ENCODE data around the gene FIBP.

The FIBP gene

DNA sequence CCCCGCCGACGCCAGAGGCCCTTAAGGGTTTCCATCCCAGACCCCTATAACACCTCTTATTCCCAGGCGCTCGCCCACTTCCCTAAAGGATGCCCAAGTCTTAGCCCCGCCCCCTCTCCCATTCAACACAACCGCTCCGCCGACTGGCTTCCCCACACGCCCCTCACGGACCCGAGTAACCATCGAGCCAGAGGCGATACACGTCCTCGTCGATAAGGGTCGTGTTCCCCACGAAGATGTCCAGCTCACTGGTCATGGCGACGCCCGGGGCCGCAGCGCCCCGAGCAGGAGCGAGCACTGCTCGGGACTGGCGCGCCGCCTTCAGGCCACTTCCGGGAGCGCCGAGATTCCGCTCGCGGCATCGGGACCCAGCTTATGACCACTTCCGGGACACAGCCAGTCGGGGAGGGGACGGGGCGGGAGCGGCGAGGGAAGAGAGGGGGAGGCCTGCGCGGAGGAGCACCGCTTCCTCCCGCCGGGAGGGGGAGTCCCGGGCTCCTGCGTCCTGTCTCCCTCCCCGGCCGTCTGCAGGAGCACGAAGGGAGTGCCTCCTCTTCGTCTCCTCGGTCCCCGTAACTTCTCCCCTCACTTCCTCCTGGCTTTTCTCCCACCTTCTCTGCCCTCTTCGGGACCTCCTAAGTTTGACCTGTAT, at the start of gene FIBP:
Gene FIBP, minus strand, starts transcription at position 309 of the 652 bp plus-strand sequence. Its CDS starts 53 bp downstream, at position 256.
- in situ Hi-C loops (cut with MboI; ENCODE audit: low sequenced_read_pairs), result no loop called here

DNA sequence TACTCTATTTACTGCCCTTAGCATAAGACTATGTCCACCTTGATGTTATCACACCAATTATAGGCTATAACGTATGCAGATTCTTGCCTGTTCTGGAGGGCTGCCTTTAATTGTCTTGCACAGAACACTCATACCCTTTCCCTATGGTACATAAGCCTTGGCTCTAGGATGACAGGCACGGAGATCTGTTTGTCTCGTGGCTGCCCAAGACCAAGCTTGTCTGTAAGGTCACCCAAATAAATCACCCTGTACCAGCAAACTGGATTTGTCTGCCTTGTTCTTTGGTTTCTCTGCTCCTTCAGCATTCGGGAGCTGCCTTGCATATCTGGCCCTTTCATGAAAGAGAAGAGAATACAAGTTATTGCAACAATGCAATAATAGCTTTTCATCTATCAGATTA, 49.5 kb upstream of the FIBP start:
- in situ Hi-C loops (cut with MboI; ENCODE audit: low sequenced_read_pairs), result no loop called here

DNA sequence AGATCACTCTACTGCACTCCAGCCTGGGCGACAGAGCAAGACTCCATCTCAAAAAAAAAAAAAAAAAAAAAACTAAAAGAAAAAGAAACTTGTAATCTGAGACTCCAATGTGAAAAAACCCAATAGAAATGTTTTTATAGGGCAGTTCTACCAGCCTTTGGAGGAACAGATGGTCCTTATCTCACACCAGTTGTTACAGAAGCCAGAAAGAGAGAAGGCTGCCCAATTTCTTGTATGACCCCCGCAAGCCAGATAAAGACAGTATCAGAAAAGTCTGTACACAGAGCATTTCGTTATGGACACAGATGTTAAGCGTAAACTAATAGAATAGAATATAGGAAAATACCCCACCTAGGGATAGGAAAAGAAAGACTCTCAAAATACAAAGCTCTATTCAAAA, 45.7 kb upstream of the FIBP start:
- in situ Hi-C loops (cut with MboI; ENCODE audit: low sequenced_read_pairs), result no loop called here

DNA sequence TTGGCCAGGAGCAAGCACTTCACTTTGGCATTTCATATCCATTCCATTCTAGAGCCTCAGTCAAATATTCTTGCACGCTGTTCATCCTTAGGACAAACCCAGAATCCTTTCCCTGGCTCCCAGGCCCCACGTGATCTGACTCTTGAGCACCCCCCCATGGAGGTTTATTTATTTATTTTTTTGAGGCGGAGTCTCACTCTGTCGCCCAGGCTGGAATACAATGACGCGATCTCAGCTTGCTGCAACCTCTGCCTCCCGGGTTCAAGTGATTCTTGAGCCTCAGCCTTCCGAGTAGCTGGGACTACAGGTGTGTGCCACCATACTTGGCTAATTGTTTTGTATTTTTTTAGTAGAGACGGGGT, 44.3 kb upstream of the FIBP start:
- in situ Hi-C loops (cut with MboI; ENCODE audit: low sequenced_read_pairs), result no loop called here

DNA sequence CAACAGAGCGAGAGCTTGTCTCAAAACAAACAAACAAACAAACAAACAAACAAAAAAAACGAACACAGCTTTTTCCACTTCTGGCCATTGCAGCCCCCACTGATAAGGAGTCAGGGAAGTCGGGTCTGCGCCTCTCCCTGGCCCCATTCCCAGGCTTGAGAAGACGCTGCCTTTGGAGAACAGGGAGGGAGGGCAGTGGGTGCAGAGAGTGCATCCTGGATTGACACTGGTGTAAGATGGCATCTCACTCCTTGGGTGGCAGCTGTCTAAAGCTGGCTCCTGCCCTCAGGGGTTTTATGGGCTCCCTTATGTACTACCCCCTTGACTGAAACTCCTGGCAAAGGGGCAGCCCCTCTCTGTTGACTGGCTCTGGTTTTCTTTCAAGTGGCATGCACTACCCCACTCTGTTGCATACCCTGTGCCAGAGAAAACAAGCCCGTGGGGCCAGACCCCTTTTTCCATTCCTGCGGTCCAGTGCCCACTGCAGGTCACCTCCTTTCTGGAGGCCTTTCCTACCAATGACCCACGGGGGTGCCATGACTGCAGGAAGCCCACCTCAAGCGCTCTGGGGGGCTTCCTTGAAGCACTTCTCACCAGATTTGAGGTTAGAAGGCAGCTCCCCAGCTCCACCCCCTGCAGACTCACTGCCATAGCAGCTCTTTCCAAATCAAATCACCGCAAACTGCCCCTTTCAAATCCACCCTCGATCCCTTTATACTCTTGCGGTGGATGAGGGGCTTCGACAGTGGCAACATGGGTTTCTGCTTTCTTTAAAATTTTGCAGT, 43.7 kb upstream of the FIBP start:
- in situ Hi-C loops (cut with MboI; ENCODE audit: low sequenced_read_pairs), result no loop called here

DNA sequence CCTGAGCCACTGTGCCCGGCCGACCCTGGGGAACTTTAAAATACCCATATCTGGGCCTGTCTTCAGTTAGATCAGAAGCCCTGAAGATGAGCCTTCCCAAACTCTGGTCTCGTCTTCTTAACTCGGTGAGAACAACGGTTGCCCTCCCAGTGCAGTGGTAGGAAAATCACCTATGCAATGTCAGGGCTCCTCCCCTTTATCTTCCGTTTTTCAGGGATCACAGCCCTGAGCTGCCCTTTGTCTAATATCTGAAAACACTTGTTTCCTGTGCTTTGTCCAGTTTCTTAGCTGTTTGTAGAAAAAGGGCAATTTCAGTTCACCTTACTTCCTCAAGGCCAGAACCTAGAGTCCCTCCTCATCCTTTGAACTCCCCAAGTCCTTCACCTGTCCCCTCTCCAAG, 40.4 kb upstream of the FIBP start:
- in situ Hi-C loops (cut with MboI; ENCODE audit: low sequenced_read_pairs), result no loop called here

DNA sequence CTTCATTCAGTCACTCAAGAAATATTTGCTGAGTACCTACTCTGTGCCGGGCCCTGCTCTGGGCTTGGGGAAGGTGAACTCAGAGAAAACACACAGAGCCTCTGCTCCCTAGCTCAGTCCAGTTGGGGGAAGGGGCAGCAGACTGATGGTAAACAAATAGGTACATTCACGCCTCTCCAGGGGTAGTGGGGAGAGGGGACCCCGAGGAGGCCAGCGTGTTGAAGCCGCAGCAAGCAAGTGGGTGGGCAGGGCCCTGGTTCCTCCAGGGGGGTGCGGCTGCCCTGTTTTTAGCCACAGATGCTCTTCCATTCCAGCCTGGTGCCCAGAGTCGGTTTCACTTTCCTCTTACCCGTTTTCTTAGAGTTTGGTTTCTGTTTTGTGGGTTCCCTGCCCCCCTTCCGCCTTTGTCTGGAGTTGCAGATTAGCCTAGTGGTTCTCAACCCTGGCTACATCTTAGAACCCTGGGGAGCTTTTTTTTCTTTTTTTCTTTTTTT, 39.7 kb upstream of the FIBP start:
- in situ Hi-C loops (cut with MboI; ENCODE audit: low sequenced_read_pairs), result no loop called here

DNA sequence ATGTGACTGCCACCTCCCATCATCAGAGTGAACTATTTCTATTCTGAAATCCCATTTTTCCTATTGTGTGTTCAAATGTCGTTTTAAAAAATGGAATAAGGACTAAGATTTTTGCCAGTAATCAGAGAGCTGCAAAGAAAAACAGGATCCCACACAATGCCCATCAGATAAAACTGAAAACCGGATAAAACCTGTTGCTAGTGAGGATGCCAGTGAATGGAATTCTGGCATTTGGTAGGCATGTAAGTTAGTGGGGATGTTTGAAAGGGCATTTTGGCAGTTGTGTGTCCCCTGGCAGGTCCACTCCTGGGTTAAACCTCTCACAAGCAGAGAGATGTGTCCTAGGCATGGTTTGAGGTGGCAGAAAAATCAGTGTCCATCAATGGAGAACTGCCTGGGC, 37.1 kb upstream of the FIBP start:
- in situ Hi-C loops (cut with MboI; ENCODE audit: low sequenced_read_pairs), result no loop called here

DNA sequence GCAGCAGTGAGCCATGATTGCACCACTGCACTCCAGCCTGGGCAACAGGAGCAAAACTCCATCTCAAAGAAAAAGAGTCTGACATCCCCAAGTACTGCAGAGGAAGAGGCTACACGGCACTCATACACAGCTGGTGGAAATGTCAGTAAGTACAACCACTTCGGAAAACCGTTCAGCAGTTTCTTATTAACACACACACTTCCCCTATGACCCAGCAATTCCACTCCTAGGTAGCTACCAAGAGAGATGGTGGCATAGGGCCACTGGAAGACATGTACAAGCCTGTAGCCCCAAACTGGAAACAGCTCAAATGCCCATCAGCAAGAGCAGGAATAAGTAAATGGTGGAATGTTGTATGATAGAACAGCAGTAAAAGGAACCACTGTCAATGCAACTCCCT, 34.3 kb upstream of the FIBP start:
- in situ Hi-C loops (cut with MboI; ENCODE audit: low sequenced_read_pairs), result no loop called here

DNA sequence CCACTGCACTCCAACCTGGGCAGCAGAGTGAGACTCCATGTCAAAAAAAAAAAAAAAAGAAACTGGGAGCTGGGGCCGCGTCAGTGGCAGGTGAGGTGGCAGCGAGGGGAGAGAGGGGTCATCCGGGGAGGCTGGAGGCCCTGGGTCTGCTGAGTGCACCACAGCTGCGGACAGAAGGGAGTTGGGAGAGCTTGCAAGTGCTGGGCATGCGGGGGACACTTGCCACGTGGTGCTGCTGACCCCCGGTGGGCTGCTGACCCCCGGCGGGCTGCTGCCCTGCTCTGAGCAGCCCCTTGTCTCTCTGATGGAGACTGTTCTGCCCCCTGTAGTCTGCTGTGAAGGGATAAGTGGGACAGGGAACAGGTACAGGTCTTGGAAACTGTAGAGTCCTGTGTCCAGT, 33.6 kb upstream of the FIBP start:
- in situ Hi-C loops (cut with MboI; ENCODE audit: low sequenced_read_pairs), result no loop called here

DNA sequence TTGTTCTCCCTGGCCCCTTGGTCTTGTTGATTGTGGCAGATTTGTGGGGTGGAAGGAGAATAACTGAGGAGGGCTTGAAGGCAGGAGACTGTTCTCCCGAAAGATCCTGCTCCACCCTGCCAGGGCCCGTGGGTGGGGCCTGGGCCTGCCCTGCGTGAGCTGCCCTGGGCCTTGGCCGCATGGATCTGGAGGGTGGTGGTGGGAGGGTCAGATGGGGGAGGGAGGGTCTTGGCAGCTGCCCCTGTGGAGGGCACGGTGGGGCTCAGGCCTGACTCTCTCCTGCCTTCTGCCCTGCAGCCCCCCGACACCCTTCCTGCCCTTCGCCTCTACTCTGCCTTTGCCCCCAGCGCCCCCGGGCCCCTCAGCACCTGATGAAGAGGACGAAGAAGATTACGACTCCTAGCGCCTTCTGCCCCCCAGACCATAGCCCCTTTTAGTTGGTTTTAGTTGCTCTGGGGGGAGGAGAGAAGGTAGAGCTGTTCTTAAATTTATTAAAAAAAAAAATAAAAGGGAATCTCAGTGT, 32.8 kb upstream of the FIBP start:
- in situ Hi-C loops (cut with MboI; ENCODE audit: low sequenced_read_pairs), result no loop called here

DNA sequence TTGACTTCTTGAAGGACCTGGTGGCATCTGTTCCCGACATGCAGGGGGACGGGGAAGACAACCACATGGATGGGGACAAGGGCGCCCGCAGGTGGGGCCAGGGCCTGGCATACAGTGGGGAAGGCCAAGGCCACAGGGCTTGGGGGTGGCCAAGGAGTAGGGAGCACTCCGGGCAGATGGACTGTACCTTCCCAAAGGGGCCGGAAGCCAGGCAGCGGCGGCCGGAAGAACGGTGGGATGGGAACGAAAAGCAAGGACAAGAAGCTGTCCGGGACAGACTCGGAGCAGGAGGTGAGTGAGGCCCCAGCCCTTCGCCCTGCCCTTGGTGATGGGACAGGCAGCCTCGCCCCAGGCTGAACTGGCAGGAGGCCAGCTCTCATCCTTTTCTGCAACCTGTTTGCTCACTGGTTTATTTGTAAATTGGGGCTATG, 32.1 kb upstream of the FIBP start:
- in situ Hi-C loops (cut with MboI; ENCODE audit: low sequenced_read_pairs), result no loop called here

DNA sequence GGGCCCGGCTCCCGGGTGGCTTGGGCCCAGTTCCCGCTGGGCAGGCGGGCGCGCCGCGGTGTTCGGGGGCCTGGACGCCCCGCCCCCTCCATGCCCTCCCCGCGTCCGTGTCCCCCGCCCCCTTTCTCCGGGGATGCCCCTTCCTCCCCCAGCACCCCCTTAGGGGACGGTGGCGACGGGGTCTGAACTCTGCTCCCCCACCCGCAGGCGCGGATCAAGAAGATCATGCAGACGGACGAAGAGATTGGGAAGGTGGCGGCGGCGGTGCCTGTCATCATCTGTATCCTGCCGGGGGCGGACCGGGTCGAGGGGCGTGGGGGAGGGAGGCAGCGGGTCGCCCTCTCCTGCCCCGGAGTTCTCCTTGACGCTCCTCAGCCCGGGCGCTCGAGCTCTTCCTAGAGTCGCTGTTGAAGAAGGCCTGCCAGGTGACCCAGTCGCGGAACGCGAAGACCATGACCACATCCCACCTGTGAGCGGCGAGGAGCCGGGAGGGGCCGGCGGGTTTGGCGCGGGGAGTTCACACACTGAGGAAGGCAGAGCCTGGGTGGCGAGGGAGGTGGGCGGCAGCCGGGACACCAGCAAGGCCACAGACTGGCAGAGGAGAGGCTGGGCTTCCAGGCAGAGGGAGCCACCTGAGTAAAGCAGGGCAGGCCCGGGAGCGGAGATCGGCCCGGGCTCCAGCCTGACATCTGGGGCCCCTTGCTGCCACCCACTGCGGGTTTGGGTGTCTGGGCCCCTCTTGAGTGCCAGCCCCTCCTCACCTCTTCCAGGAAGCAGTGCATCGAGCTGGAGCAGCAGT, 31.5 kb upstream of the FIBP start:
- in situ Hi-C loops (cut with MboI; ENCODE audit: low sequenced_read_pairs), result no loop called here

DNA sequence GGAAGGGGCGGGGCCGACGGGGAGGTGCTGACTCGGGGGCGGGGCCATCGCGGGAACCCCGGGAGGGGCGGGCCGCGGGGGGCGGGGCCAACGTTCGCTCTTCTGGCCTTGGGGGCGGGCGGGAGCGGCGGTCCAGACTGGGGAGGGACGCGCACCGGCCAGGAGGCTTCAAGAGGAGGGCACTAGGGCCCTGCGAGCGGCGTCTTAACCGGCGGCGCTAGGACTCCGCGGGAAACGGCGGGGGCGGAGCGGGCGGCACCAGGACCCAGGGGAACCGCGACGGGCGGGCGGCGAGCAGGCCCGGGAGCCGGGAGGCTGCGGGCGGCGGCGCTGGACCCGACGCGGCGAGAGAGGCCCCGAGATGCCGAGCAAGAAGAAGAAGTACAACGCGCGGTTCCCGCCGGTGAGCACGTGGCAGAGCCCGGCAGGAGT, 30.9 kb upstream of the FIBP start, which contains the start of gene DRAP1:
Gene DRAP1, plus strand, starts transcription at position 286 of the 432 bp plus-strand sequence. Its CDS starts 76 bp downstream, at position 362.
- in situ Hi-C loops (cut with MboI; ENCODE audit: low sequenced_read_pairs), result no loop called here

DNA sequence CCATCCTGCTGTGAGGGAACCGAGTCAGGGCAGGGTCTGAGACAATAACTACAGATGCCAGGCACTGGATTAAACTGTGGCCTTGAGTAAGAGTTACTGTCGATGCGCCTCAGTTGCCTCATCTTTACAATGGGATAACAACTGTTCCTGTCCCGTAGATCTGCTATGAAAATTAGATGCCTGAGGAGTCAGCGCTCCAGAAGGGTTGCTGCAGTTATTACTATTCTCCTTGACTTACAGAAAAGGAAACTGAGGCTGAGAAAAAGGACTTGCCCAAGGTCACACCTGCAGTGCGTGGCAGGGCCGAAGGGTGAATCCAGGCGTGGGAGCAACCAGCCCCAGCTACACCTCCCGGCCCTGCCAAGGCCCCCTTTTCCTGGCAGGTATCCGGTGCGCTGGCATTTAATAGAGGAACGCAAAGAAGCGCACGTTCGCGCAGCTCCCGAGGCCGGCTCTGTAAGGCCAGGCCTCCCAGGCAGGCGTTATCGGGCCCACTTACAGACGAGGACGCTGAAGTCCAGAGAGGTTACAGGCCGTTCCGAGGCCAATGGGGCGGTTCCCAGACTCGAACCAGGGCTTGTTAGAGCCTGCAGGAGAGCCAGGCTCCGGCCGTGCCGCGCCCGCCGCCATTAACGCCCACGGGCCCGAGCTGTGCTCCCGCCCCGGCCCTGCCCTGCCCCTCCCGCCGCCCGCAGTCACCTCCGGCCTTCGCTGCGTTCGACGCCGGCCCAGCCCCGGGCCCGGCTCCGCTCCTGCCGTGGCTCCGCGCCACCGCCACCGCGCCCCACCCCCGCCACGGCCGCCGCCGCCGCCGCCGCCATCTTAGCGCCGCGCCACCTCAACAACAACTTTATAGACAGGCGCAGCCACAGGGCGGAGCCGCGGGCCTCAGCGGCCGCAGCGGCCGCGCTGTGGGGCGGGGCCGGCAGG, 30.2 kb upstream of the FIBP start, which contains the start of gene C11orf68:
Gene C11orf68, minus strand, starts transcription at position 852 of the 930 bp plus-strand sequence. Its CDS starts 31 bp downstream, at position 821.
- in situ Hi-C loops (cut with MboI; ENCODE audit: low sequenced_read_pairs), result no loop called here

DNA sequence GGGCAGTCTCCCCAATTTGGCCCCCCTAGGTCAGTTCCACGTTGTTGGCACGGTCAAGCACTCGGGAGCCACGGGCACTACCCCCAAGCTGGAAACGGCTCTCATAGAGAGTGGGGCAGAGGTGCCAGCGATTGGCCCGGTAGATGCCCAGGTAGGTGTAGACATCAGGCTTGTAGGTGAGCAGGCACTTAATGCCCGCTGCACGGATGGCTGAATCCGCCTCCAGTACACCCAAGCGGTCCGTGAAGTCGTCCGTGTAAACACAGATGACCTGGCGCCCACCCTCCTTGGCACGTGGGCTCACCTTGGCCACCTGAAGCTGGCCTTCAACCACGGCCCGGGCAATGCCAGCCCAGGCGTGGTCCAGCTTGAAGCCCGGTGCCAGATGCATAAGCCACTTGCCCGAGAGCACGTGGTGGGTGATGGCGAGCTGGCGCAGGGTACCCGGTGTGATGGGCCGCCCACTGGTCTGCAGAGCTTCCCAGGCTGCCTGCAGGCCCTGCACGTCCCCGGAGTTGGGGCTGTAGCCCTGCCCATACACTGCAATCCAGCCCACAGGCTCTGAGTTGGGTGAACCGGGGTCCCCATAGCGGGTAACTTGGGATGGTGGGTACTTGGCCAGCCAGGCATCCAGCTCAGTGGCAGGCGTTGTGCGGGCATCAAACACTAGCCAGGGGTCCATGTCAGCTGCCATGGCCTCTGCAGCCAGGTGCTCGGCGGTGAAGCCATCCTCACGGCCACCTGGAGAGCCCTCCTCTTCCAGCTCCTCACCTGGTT, 29.4 kb upstream of the FIBP start:
- in situ Hi-C loops (cut with MboI; ENCODE audit: low sequenced_read_pairs), result no loop called here

DNA sequence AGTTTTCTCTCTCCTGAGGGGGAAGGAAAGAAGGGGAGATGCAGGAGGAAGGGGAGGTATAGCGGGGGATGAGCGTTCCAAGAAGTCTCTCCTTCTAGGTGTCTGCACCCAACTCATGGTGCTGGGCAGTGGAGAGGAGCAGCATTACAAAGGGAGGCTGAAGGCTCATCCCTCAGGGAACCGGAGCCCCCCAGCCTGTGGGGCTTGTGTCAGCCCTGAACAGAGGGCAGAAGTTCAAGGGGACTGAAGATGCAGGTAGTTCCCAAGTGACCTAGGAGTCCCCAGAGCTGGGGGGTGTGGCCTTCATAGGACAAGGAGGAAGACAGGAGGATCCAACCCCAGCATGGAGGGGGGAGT, 28.8 kb upstream of the FIBP start:
- in situ Hi-C loops (cut with MboI; ENCODE audit: low sequenced_read_pairs), result no loop called here

DNA sequence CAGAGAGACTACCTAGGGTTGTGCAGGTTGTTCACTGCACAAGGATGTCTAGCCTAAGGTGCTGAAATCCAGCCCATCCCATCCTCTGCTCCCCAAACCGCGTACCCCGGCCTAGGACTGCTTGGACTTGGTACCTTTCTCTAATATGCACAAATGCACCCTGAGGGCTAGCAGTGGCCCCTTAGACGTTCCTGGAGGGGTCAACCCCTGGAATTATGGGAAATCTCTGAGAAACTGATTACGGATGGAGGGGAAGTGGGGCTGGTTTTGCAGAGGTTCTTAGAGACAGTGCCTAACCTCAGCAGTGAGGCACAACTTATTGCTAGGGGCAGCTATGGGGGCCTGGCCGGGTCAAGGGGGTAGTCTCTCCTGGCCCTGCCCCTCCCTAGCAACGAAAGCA, 28.1 kb upstream of the FIBP start:
- in situ Hi-C loops (cut with MboI; ENCODE audit: low sequenced_read_pairs), result no loop called here

DNA sequence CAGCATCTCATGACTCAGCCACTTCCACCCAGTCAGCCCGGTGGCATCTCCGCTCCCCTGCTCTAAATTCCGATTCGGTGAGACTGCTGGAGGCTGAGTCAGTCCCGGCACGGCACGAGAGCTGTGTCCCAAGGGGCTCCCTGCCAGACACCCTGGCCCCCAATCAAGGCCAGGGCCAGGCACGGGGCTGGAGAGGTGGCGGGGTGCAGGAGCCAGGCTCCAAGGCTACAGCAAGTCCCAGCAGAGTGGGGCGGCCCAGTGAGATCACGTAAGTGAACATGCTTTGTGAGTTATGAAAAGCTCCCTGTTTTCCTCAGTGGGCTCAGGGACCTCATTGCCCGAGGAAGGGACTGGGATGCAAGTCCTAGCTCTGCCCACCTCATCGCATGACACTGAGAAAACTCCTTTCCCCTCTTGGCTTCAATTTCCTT, 27.6 kb upstream of the FIBP start:
- in situ Hi-C loops (cut with MboI; ENCODE audit: low sequenced_read_pairs), result no loop called here
